ENCODE results near the gene CYFIP1.

The CYFIP1 gene

GRCh38 chr15:22881739-22882440 is 98.3 kb downstream of the CYFIP1 start:
- no peaks in the 10 kb centered on the region for H3F3A ChIP-seq (ENCODE audit: control insufficient read depth, insufficient read depth)
- no peaks in the 10 kb centered on the region for H4K20me1 ChIP-seq (ENCODE audit: control insufficient read depth, insufficient read depth, low read depth, low read length)
- no peak overlapping the region for H3K4me2 ChIP-seq (ENCODE audit: low read length)
- no peaks in the 10 kb centered on the region for H3K9me2 ChIP-seq (replicated peaks; ENCODE audit: control insufficient read depth, low read length)
- no peaks in the 10 kb centered on the region for H3K79me2 ChIP-seq (ENCODE audit: control insufficient read depth, low read length)
- no peaks in the 10 kb centered on the region for H3K9me3 ChIP-seq (ENCODE audit: control insufficient read depth, insufficient read depth, low read length)
- TF ChIP-seq CTCF (IDR thresholded peaks at IDR 0.05; ENCODE audit: low read depth, low read length, poor library complexity, severe bottlenecking) (no peak), EZH2phosphoT487 (IDR thresholded peaks at IDR 0.05; ENCODE audit: borderline replicate concordance, low read length) (no peak)
- H3K36me3 ChIP-seq (ENCODE audit: control insufficient read depth, low read length) = no peaks in the 10 kb centered on the region
- no peak overlapping the region for H3K4me3 ChIP-seq (ENCODE audit: low read length)
- H3K27me3 ChIP-seq (ENCODE audit: control insufficient read depth, low read length) = no peaks in the 10 kb centered on the region
- H3K4me1 ChIP-seq (ENCODE audit: control insufficient read depth, low read length) = no peaks in the 10 kb centered on the region
- H3K27ac ChIP-seq (ENCODE audit: low read depth, low read length) = no peak overlapping the region

DNA sequence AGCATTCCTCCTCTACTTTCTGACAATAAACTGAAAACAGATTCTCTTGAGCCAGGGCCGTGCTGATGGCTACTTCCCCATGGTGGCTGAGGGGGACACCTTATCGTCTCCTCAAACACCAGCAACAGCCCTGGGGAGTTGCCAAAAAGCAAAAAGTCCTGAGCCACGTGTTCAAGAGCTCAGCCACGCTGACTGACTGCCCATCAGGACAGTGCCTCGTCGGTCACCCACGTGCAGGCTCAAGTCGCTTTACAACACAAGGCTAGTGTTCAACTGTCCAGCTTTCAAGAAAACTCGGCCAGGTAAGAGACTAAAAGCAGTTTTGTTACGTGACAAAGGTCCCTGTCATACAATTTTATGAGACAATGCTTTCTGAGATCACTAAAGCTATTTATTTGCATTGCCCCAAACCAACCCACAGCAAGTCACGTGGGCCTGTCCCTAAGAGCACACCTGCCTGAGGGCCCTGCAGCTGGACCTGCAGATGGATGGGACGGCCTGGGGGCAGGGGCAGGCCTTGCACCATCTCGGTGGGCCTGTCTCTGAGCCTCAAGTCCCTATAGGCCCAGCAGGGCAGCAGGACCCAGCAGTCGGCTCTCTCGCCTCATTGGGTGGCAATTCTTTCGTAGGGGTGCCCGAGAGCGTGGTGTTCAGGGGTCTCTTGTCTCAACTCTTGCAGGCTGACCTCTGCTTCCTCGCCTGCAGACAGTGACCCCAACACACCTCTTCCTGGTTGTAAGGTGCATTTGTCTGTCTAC is 99.0 kb downstream of the CYFIP1 start:
- Histone ChIP-seq H3F3A (ENCODE audit: control insufficient read depth, insufficient read depth) (no peaks in the 10 kb centered on the region), H3K4me3 (ENCODE audit: low read length) (no peak overlapping the region), H3K36me3 (ENCODE audit: control insufficient read depth, low read length) (no peaks in the 10 kb centered on the region), H3K9me2 (replicated peaks; ENCODE audit: control insufficient read depth, low read length) (no peaks in the 10 kb centered on the region), H3K27me3 (ENCODE audit: control insufficient read depth, low read length) (no peaks in the 10 kb centered on the region), H3K79me2 (ENCODE audit: control insufficient read depth, low read length) (no peaks in the 10 kb centered on the region), H3K4me2 (ENCODE audit: low read length) (no peak overlapping the region), H3K27ac (ENCODE audit: low read depth, low read length) (no peak overlapping the region), H4K20me1 (ENCODE audit: control insufficient read depth, insufficient read depth, low read depth, low read length) (no peaks in the 10 kb centered on the region), H3K9me3 (ENCODE audit: control insufficient read depth, insufficient read depth, low read length) (no peaks in the 10 kb centered on the region), H3K4me1 (ENCODE audit: control insufficient read depth, low read length) (no peaks in the 10 kb centered on the region)
- TF ChIP-seq CTCF (IDR thresholded peaks at IDR 0.05; ENCODE audit: low read depth, low read length, poor library complexity, severe bottlenecking) = no peak
- no peak for TF ChIP-seq EZH2phosphoT487 (IDR thresholded peaks at IDR 0.05; ENCODE audit: borderline replicate concordance, low read length)

DNA sequence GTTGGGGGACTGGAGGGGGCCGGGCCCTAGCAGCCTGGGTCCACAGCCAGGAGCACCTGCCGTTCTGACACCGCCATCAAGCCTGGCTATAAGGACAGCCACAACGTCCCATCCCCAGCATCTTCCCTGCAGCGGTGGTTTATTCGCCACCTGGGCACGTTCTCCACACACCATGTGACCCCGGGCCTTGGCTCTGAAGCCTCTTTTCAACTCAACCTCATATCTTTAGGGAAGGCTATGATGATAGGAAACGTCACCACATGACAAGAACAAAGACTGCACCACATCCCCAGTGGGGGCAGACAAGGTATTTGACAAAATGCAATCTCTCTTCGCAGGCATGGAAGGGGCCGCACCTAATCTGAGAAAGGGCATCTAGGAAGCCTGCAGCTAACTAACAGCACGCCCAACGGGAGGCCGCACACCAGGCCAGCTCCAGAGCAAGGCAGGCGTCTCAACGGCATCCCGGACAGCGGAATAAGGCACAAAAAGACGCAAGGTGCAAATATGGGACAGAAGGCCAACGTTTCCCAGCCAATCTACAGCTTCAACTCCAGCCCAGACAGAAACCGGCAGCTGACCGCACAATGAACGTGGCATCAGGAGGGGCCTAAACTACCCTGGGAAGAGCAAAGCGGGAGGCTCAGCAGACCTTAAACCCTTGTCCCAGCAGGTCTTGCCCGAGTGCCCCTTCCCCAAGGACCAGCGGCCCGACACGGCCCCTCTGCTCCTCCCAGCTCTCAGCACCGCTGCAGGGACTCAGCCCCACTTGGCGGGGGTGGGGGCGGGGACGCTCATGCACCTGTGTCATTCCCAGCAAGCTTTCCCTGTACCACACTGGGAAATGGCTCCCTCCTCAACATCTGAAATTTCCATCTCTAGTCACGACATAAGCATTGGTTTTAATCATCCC is 99.8 kb downstream of the CYFIP1 start:
- Histone ChIP-seq H3K9me3 (ENCODE audit: control insufficient read depth, insufficient read depth, low read length) (no peaks in the 10 kb centered on the region), H3F3A (ENCODE audit: control insufficient read depth, insufficient read depth) (no peaks in the 10 kb centered on the region), H3K79me2 (ENCODE audit: control insufficient read depth, low read length) (no peaks in the 10 kb centered on the region), H3K9me2 (replicated peaks; ENCODE audit: control insufficient read depth, low read length) (no peaks in the 10 kb centered on the region), H3K36me3 (ENCODE audit: control insufficient read depth, low read length) (no peaks in the 10 kb centered on the region), H3K4me2 (ENCODE audit: low read length) (no peak overlapping the region), H3K4me3 (ENCODE audit: low read length) (no peak overlapping the region), H4K20me1 (ENCODE audit: control insufficient read depth, insufficient read depth, low read depth, low read length) (no peaks in the 10 kb centered on the region), H3K4me1 (ENCODE audit: control insufficient read depth, low read length) (no peaks in the 10 kb centered on the region), H3K27me3 (ENCODE audit: control insufficient read depth, low read length) (no peaks in the 10 kb centered on the region), H3K27ac (ENCODE audit: low read depth, low read length) (no peak overlapping the region)
- TF ChIP-seq CTCF (IDR thresholded peaks at IDR 0.05; ENCODE audit: low read depth, low read length, poor library complexity, severe bottlenecking) = no peak
- TF ChIP-seq EZH2phosphoT487 (IDR thresholded peaks at IDR 0.05; ENCODE audit: borderline replicate concordance, low read length) = no peak

All from DOHH2 (cell line).